Sigmoid colon (tissue), 4 donors: ENCODE data around the gene BCAS3.

Experiments used
- CTCF ChIP-seq, 4 experiments: fragments of 450-650 bp in 3 of 4; fragments of 200-600 bp in 1 of 4; IDR thresholded peaks; one replicate each; pipeline ENCODE4 v1.5.1; 2016 to 2019; ENCODE audit warnings: antibody characterized with exemption in 4 of 4, mild to moderate bottlenecking in 3 of 4, moderate library complexity in 2 of 4
- EP300 ChIP-seq, 4 donors: sonication (generic); formaldehyde crosslinking; IDR thresholded peaks; one replicate each; pipeline ENCODE4 v1.6.1; 2017; ENCODE audit warnings: antibody characterized with exemption in 4 of 4
- POLR2A ChIP-seq, 2 donors: fragments of 450-650 bp; IDR thresholded peaks; one replicate each; pipeline ENCODE4 v1.6.1; 2016; ENCODE audit warnings: antibody characterized with exemption in 2 of 2, mild to moderate bottlenecking in 2 of 2, moderate library complexity in 2 of 2
- POLR2AphosphoS5 ChIP-seq, 4 donors: sonication (generic); formaldehyde crosslinking; IDR thresholded peaks; one replicate each; pipeline ENCODE4 v1.6.1; 2017; ENCODE audit warnings: antibody characterized with exemption in 4 of 4

GRCh38 chr17:61072648-61073047 lies 395.0 kb downstream of the BCAS3 start:
- TF ChIP-seq CTCF (IDR thresholded peaks at IDR 0.05) (no peak), POLR2AphosphoS5 (IDR thresholded peaks at IDR 0.05) (no peak), POLR2A (IDR thresholded peaks at IDR 0.05) (no peak), EP300 (IDR thresholded peaks at IDR 0.05) (no peak)
